Testis (tissue), 3 donors: Measurements from ENCODE around the gene FAM47E. TPM values are rescaled to one million over a fixed set of nuclear protein-coding genes. Genes with fewer than 3 reads are reported as not detected.

Experiments
- DNase-seq: peaks from one replicate; pipeline ENCODE4 v3.0.0-alpha.2; 2019
- H3K27ac ChIP-seq, 2 donors: fragments of 200-600 bp; sonication (generic); one replicate each; pipeline ENCODE4 v1.5.1; 2019
- H3K27me3 ChIP-seq: fragments of 200-600 bp; sonication (generic); one replicate; pipeline ENCODE4 v1.5.1; 2019
- H3K36me3 ChIP-seq: fragments of 200-600 bp; sonication (generic); one replicate; pipeline ENCODE4 v1.5.1; 2017; ENCODE audit warnings: low read depth; ENCODE audit errors: missing control alignments
- H3K4me1 ChIP-seq: fragments of 200-600 bp; sonication (generic); one replicate; pipeline ENCODE4 v1.5.1; 2019
- H3K4me3 ChIP-seq, 2 donors: fragments of 200-600 bp; sonication (generic); one replicate each; pipeline ENCODE4 v1.5.1; 2017 to 2019
- H3K9me3 ChIP-seq: fragments of 200-600 bp; sonication (generic); one replicate; pipeline ENCODE4 v1.5.1; 2017
- POLR2A ChIP-seq: fragments of 450-650 bp; IDR thresholded peaks from one replicate; pipeline ENCODE4 v1.6.1; 2017; ENCODE audit warnings: antibody characterized with exemption, mild to moderate bottlenecking, moderate library complexity
- WGBS, 2 donors: methylation state at CpG; one replicate each; pipeline ENCODE4 v1.1.5; 2018; 5-methylcytosine and 5-hydroxymethylcytosine counted together
- intact Hi-C: fragments of 100-400 bp; cut with DNase I; formaldehyde crosslinking; loops from one replicate; pipeline ENCODE4 v1.15.1; 2023; ENCODE audit warnings: low total_unique reads
- polyA plus RNA-seq: library from polyadenylated mRNA; stranded (reverse); fragments of 350-450 nt; fragmentation: Illumina TruSeq; extraction: RNeasy Lipid Tissue Mini Kit (QIAGEN cat#74804); gene quantifications from one replicate; pipeline ENCODE4 v1.2.3, GENCODE V29; 2014; ENCODE audit warnings: low read depth, low replicate concordance; ENCODE audit not compliant: insufficient read depth
- total RNA-seq, 2 donors: library from RNA; depleted of rRNA; stranded (reverse); fragments of >200 nt; gene quantifications; one replicate each; pipeline ENCODE4 v1.2.3, GENCODE V29; 2016
- TF ChIP-seq, protein P1 (sequence below), 3 experiments: fragments of 450-650 bp in 2 of 3; fragments of 200-600 bp in 1 of 3; sonication (generic) in 1 of 3; IDR thresholded peaks; one replicate each; pipeline ENCODE4 v1.5.1; 2016 to 2019; ENCODE audit warnings: antibody characterized with exemption in 3 of 3, mild to moderate bottlenecking in 2 of 3, moderate library complexity in 1 of 3

The FAM47E gene
- total and polyA plus RNA-seq, 3 donors from 2014 or later = 11.0 to 22.8 (median 15.4) TPM

DNA sequence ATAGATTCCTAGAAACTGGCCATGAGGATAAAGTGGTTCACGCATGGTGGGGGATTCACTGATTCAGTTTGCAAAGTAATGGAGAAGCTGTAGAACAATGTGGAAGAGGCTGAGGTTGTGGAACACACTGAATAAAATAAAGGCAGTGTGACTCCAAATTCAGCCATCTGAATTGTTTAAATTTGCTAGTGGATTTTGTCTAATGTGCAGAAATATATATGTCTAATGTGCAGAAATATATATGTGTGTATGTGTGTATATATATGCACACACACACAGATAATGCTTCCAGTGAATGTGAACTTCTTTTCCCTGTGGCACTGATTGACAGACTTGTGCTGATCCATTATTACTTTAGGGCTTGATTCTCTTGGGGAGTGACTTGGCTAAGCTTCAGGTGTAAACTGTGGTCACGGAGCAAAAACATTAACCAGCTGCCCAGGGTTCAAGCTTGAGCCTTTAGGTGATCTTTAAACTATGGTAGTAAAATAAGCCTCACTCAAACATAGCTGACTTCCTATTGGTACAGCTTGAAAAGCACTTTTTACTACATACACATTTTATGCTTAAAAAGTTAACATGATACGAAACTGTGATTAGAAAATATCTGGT is 58.5 kb downstream of the FAM47E start:
- H3K4me1 ChIP-seq = peaks cover 4% of the 10 kb centered on the region
- H3K4me3 ChIP-seq = no peak overlapping the region
- H3K27me3 ChIP-seq = no peaks in the 10 kb centered on the region
- H3K36me3 ChIP-seq = no peaks in the 10 kb centered on the region
- 91 to 92% methylated on average over 3 of the region's 3 CpGs for WGBS, 2 donors
- no peak for TF ChIP-seq POLR2A
- TF ChIP-seq, protein P1, sequence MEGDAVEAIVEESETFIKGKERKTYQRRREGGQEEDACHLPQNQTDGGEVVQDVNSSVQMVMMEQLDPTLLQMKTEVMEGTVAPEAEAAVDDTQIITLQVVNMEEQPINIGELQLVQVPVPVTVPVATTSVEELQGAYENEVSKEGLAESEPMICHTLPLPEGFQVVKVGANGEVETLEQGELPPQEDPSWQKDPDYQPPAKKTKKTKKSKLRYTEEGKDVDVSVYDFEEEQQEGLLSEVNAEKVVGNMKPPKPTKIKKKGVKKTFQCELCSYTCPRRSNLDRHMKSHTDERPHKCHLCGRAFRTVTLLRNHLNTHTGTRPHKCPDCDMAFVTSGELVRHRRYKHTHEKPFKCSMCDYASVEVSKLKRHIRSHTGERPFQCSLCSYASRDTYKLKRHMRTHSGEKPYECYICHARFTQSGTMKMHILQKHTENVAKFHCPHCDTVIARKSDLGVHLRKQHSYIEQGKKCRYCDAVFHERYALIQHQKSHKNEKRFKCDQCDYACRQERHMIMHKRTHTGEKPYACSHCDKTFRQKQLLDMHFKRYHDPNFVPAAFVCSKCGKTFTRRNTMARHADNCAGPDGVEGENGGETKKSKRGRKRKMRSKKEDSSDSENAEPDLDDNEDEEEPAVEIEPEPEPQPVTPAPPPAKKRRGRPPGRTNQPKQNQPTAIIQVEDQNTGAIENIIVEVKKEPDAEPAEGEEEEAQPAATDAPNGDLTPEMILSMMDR (IDR thresholded peaks at IDR 0.05) = no peak
- H3K27ac ChIP-seq = no peak overlapping the region
- no peaks in the 10 kb centered on the region for H3K9me3 ChIP-seq
- no peak for DNase-seq
- intact Hi-C loops = no loop called here

DNA sequence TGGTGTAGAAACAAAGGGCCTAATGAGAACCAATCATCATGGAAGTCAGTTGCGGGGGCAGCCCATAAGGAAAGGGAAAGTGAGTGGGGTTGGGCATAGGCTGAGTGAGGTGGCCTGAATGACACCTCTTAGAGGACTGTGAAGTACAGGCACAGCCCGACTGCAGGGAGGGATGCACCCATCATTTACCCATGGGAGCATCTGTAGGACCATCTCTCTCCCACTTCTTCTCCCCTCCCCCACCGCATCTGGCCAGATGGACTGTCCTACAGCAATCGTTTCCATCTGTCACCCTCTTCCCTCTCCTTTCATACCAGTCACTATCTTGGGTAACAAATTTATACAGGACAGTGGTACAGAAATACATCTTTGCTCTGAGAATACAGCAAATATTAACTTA is 59.2 kb downstream of the FAM47E start:
- no peak for DNase-seq
- intact Hi-C loops = no loop called here
- WGBS, 2 donors = 84% methylated on average over 4 of the region's 4 CpGs
- TF ChIP-seq, protein P1 (IDR thresholded peaks at IDR 0.05) = no peak
- TF ChIP-seq POLR2A = no peak
- Histone ChIP-seq H3K4me1 (peaks cover 4% of the 10 kb centered on the region), H3K4me3 (no peak overlapping the region), H3K27ac (no peak overlapping the region), H3K36me3 (no peaks in the 10 kb centered on the region), H3K27me3 (no peaks in the 10 kb centered on the region), H3K9me3 (no peaks in the 10 kb centered on the region)

DNA sequence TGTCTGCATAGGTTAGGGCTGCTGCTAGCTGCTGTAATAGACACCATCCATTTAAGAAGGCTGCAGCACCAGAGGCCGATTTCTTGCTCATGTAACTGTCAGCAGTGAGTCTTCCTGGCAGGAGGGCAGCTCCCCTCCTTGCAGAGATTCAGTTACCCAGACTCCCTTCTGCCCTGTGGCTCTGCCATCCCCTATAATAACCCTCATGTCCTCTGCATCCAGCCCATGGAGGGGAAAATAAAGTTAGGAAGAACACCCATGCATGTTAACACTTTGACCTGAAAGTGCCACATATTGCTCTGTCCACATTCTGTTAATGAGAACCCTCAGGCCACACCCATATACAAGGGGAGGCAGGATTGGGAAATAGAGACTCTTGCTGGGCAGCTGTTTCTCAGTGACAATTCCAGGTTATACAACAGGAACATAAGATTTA is 60.4 kb downstream of the FAM47E start:
- Histone ChIP-seq H3K36me3 (no peaks in the 10 kb centered on the region), H3K27me3 (no peaks in the 10 kb centered on the region), H3K9me3 (no peaks in the 10 kb centered on the region), H3K27ac (no peak overlapping the region), H3K4me1 (peaks cover 4% of the 10 kb centered on the region), H3K4me3 (no peak overlapping the region)
- 60 to 80% methylated on average over 1 of the region's 1 CpG for WGBS, 2 donors
- intact Hi-C loops = no loop called here
- DNase-seq = no peak
- TF ChIP-seq, protein P1 (IDR thresholded peaks at IDR 0.05) = no peak
- no peak for TF ChIP-seq POLR2A

DNA sequence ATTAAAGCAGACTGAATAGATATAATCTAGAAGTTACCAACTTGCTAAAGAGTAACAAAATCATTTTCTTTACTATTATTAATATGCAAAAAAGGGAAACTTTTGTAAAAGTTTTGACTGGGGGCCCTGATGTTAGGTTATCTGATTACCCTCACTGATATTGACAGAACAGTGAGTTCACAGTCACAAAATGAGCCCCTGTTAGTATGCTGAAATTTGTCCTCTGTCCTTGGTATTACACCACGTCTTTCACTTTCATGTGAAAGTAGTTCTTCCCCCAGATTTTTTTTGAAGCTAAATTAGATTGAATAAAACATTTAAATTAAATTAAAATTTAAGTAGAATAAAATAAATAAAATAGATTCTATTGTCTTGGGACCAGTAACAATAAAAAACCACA is 60.9 kb downstream of the FAM47E start:
- Histone ChIP-seq H3K36me3 (no peaks in the 10 kb centered on the region), H3K4me3 (no peak overlapping the region), H3K4me1 (peaks cover 2% of the 10 kb centered on the region), H3K9me3 (no peaks in the 10 kb centered on the region), H3K27me3 (no peaks in the 10 kb centered on the region), H3K27ac (no peak overlapping the region)
- 51 to 62% methylated on average over 1 of the region's 1 CpG for WGBS, 2 donors
- DNase-seq = no peak
- no peak for TF ChIP-seq POLR2A
- TF ChIP-seq, protein P1 (IDR thresholded peaks at IDR 0.05) = no peak
- intact Hi-C loops = no loop called here

DNA sequence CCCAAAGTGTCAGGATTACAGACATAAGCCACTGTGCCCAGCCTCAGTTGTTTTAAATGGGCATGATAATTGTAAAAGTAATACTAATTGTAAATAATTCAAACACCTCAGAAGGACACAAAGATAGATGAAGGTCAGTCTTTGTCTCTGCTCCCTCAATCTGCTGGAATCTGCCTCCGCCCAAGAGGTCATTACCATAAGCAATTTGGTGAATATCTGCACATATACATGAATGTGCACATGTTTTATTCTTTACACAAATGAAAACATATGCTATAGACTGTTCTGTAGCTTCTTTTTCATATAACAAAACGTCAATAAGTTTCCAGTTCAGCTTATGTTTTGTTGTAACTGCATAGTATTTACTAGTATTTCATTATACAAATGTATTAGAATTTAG is 62.0 kb downstream of the FAM47E start:
- TF ChIP-seq, protein P1 (IDR thresholded peaks at IDR 0.05) = no peak
- no peak for TF ChIP-seq POLR2A
- intact Hi-C loops = no loop called here
- DNase-seq = no peak

More for the DNA sequence above, 62.0 kb downstream of the FAM47E start:
- Histone ChIP-seq H3K4me3 (no peak overlapping the region), H3K27ac (no peak overlapping the region), H3K36me3 (no peaks in the 10 kb centered on the region), H3K4me1 (no peaks in the 10 kb centered on the region), H3K27me3 (no peaks in the 10 kb centered on the region), H3K9me3 (no peaks in the 10 kb centered on the region)
- WGBS, 2 donors = 86 to 91% methylated on average over 2 of the region's 2 CpGs
